Stimulated activated CD8-positive, alpha-beta memory T cell treated with anti-CD3 and anti-CD28 coated beads, Interleukin-4, amount 100 ng/mL, for 24 hours (primary cell): ENCODE results near the gene MESP2.
"Not testable (repeated sequence)": the region's sequence is repeated elsewhere in the genome, so short reads cannot be mapped to it uniquely, and the experiment has no call there.

Experiments used
- DNase-seq: peaks from one replicate; pipeline ENCODE4 v3.0.0-alpha.2; 2020; ENCODE audit warnings: low read depth

The MESP2 gene

GRCh38 chr15:89781055-89781454 is 4.9 kb downstream of the MESP2 start:
- DNase-seq = no peak

GRCh38 chr15:89781891-89782618 is 5.9 kb downstream of the MESP2 start:
- no peak for DNase-seq

- not testable (repeated sequence) for DNase-seq
Measured at GRCh38 chr15:89782619-89782950, 6.5 kb downstream of the MESP2 start.

GRCh38 chr15:89783111-89783860 is 7.2 kb downstream of the MESP2 start:
- DNase-seq = no peak

- no peak for DNase-seq
Measured at GRCh38 chr15:89783861-89784685, 7.9 kb downstream of the MESP2 start.

GRCh38 chr15:89784686-89784960 is 8.5 kb downstream of the MESP2 start:
- no peak for DNase-seq

GRCh38 chr15:89785064-89785773 is 9.1 kb downstream of the MESP2 start:
- no peak for DNase-seq

GRCh38 chr15:89785774-89786140 is 9.6 kb downstream of the MESP2 start:
- DNase-seq = no peak

GRCh38 chr15:89787944-89788343 is 11.8 kb downstream of the MESP2 start:
- no peak for DNase-seq

- not testable (repeated sequence) for DNase-seq
Measured at GRCh38 chr15:89788585-89788984, 12.5 kb downstream of the MESP2 start.

- no peak for DNase-seq
Measured at GRCh38 chr15:89790206-89790605, 14.1 kb downstream of the MESP2 start.

GRCh38 chr15:89790661-89791060 is 14.5 kb downstream of the MESP2 start:
- DNase-seq = no peak

GRCh38 chr15:89792106-89792805 is 16.1 kb downstream of the MESP2 start:
- DNase-seq = no peak

GRCh38 chr15:89794627-89795241 is 18.6 kb downstream of the MESP2 start:
- no peak for DNase-seq

GRCh38 chr15:89795996-89796395 is 19.9 kb downstream of the MESP2 start:
- no peak for DNase-seq

GRCh38 chr15:89797678-89798201 is 21.6 kb downstream of the MESP2 start:
- no peak for DNase-seq

- no peak for DNase-seq
Measured at GRCh38 chr15:89799011-89799911, 23.1 kb downstream of the MESP2 start.

GRCh38 chr15:89799918-89800498 is 23.9 kb downstream of the MESP2 start:
- DNase-seq = no peak

- DNase-seq = no peak
Measured at GRCh38 chr15:89801471-89802195, 25.5 kb downstream of the MESP2 start.
